Measurements from ENCODE around the gene NHERF1.

DNA sequence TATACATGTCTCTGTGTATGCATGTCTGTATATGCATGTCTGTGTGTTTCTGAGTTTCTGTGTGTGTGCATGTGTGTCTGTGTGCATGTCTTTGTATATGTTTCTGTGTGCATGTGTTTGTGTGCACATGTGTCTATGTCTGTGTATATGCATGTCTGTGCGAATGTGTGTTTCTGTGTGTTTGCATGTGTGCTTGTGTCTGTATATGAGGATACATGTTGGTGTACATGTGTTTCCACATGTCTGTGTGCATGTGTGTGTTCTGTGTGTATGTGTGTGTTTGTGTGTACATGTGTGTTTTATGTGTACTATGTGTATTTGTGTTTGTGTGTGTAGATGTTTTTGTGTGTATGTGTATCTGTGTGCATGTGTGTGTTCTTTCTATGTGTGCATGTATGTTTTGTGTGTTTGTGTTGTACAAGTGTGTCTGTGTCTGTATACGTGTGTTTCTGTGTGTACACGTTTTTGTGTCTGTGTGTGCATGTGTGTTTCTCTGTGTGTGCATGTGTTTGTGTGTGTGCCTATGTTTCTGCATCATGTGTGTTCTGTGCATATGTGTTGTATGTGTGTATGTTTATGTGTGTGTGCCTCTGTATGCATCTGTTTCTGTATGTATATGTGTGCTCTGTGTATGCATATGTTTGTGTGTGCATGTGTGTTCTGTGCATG is 20.3 kb upstream of the NHERF1 start:
- TF ChIP-seq, protein P1, sequence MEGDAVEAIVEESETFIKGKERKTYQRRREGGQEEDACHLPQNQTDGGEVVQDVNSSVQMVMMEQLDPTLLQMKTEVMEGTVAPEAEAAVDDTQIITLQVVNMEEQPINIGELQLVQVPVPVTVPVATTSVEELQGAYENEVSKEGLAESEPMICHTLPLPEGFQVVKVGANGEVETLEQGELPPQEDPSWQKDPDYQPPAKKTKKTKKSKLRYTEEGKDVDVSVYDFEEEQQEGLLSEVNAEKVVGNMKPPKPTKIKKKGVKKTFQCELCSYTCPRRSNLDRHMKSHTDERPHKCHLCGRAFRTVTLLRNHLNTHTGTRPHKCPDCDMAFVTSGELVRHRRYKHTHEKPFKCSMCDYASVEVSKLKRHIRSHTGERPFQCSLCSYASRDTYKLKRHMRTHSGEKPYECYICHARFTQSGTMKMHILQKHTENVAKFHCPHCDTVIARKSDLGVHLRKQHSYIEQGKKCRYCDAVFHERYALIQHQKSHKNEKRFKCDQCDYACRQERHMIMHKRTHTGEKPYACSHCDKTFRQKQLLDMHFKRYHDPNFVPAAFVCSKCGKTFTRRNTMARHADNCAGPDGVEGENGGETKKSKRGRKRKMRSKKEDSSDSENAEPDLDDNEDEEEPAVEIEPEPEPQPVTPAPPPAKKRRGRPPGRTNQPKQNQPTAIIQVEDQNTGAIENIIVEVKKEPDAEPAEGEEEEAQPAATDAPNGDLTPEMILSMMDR (IDR thresholded peaks at IDR 0.05): no peak
- TF ChIP-seq EZH2 (IDR thresholded peaks at IDR 0.05; ENCODE audit: borderline replicate concordance, insufficient read depth, low read depth, low read length, poor library complexity, severe bottlenecking): no peak
